Activated gamma-delta T cell treated with anti-CD3 and anti-CD28 coated beads, Interleukin-2, amount 50 U/mL, for 16 hours (primary cell): ENCODE results near the gene MYOZ3.
A peak's percentile ranks its signal among the peaks of the same experiment; 100 is the strongest.

Experiments
- DNase-seq: peaks from one replicate; pipeline ENCODE4 v3.0.0-alpha.2; 2020; ENCODE audit warnings: low read depth

Gene MYOZ3

DNA sequence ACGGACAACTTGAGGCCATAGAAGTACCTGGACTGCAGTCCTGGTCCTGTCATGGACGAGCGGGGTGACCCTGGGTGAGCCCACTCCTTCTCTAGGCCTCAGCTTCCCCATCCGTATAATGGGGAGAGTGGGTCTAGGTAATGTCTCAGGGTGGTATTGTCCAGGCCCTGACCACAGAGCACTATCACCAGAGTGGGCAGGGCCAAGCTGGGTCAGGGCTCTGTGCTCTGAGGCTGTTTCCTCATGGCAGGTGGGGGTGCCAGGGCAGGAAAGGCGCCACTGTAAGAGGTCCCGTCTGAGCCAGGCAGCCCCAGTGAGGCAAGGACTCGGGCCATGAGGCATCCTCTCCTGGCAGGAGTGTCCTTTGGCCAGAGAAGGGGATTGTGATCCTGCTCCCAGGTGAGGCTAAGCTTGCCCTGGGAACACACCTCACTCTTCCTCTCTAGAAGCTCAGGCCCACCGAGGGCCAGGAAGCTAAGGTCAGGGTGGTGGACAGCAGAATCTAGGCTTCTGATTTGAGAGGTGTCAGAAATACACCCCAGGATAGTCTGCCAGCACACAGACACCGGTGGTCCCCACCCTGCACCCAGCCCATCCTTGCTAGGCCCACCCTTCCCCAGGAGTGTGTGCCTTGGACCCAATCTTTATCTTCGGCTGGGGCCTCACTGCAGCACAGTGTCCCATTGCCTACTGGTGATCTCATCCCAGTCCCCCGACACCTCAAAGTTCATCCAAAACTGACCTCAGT lies 1.5 kb upstream of the MYOZ3 start:
- no peak for DNase-seq

DNA sequence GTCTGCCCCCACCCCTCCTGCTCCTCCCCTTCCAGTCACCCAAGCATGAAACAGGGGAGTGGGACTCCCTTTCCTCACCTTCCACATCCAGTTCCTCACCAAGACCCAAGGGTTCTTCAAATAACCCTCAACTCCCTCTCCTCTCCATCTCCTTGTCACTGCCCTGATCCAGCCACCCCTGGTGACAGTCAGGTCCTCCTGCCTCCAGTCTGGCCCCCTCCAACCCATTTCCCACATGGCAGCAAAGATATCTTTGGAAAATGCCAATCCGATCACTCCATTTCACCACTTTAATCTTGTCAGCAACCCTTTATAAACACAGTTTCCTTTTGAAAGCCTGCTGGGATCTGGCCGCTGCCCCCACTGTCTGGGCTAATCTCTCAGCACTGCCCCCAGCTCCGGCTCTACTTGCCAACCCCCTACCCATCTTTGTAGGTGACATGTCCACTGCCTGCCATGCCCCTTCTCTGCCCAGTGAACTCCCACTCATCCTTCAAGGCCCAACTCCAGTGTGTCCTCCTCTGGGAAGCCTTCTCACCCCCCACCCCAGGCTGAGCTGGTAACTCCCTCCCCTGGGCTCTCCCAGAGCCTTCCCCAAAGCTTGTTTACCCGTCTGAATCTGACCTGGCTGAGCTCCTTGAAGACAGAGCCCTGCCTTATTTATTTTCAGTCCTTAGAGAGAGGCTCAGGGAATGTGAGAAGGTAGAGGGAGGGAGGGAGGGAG lies 781 bp upstream of the MYOZ3 start:
- no peak for DNase-seq

DNA sequence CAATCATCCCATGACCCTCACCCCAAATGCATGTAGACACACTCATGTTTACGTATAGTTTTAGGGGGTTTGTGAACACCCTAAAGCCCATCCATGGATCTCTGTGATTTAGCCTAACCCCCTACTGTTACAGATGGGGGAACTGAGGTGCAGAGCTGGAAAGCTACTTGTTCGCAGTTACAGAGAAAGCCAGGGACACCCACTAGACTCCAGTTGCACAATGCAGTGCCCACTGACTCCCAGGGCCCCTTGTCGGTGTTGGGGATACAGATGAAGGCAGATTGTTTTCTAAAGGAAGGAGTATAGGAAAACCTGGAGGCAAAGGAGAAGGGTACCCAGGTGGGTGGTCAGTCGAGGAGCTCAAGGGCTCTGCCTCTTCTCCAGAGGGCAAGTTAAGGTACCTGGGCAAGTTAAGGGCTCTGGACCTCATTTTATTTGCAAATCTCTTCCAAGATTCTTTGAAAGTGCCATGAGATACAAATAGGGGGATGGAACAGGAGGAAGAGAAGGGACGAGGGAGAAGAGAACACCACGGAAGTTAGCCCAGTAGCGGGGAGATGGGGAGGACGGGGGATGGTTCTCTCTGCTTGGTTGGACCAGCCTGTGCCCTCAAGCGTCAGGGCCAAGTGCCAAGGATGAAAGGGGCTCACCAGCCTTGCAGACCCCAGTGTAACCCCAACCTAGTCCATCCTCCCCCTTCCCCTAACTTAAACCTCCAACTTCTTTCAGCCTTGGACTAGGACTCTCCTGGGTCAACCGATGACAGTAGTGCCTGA lies 958 bp downstream of the MYOZ3 start:
- no peak for DNase-seq

DNA sequence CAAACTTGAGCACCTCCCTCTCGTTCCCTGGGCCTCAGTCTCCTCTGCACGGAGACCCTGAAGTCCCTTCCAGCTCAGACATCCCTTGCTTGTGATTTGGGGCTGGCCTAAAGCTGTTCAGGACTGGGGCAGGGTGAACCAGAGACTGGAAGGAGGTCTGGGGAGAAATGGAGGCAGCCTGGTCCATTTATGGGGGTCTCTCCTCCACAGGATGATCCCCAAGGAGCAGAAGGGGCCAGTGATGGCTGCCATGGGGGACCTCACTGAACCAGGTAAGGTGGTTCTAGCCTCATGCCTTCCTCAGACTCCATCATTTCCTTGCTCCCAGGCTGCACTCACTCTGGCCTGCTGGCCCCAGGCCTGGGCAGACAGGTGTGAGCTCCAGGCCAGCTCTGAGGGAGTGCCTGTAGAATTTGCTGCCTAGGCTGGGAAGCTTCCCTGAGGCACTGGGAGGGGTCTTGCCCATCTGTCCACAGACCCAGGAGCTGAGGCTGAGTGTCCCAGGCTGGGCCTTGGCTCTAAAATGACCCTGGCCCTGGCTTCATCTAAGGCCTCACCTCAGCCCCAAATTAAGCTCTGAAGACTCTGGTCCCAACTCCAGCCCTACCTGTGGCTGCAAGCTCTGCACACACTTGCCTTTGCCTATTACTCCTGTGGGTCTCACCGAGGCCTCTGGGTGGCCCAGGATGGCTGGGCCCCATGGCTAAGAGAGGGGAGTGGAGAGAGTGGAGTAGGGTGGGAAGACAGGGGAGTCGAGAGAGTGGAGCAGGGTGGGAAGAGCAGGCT lies 1.9 kb downstream of the MYOZ3 start:
- no peak for DNase-seq

DNA sequence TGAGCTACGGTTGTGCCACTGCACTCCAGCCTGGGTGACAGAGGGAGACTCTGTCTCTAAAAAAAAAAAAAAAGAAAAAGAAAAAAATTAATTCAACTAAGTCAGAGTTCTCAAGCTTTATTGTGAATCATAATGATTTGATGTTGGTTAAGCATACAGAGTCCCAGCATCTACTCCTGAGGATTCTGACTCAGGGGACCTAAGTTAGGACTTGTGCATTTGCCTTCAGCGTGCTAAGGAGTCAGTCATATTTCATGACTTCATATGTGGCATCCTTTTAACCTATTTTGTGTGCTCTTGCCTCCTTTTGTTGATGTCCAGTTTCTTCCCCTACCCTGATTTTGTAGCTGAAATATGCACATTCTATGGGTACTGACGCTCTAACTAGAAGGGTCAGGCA lies 2.9 kb downstream of the MYOZ3 start:
- DNase-seq, result no peak

DNA sequence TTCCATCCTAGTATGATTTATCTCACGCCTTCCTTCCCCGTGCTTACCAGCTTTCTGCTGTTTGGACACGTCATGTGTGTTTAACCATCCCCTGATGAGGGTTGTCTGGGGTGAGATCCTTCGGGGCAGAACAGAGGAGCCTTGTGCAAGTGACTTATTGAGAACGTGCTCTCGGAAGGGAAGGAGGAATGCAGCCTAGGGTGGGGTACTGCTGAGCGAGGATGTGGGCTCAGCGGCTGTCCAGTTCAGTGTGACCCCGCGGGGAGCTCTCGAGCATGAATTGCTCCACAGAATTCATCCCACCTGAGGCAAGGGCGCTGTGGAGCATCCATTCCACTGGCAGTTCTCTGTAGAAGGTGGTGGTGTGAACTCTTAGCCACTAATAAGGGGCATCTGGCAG lies 4.0 kb downstream of the MYOZ3 start:
- DNase-seq, result no peak

DNA sequence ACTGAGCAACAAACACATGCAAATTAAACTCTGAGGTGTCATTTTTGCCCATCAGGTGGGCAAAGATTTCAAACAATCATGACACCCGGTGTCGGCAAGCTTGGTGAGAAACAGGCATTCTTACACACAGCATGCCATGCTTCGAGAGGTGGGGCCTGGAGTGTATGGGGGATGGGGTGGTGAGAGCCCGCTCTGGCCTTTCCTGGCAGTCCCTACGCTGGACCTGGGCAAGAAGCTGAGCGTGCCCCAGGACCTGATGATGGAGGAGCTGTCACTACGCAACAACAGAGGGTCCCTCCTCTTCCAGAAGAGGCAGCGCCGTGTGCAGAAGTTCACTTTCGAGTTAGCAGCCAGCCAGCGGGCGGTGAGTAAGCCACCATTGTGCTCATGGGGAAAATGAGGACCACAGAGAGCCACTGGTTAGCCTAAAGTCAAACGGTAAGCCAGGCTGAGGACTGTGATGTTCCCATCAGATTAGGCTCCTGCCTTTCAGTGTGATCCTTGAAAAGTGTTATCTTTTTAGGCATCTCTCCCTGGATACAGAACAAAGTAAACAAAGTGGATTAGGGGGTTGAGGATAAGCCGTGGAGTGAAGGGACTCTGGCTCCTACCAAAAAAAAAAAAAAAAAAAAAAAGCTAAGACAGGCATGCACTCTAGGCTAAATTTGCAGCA lies 9.4 kb downstream of the MYOZ3 start:
- no peak for DNase-seq

DNA sequence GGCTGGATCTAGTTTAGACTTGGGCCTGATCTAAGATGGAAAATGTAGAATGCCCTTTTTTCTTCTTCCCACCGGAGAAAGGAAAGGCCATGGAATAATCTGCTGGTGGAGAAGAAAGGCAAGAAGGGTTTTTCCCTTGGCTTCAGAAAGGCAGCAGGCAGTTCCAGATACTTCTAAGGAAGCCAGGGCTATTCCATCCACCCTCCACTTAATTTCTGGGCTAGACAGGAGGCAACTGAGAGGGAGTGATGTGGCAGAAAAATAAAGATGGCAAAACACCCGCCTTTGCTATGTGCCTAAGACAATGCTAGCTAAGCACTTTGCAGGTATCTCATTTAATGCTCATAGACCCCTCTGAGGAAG lies 9.9 kb downstream of the MYOZ3 start:
- DNase-seq, result no peak

DNA sequence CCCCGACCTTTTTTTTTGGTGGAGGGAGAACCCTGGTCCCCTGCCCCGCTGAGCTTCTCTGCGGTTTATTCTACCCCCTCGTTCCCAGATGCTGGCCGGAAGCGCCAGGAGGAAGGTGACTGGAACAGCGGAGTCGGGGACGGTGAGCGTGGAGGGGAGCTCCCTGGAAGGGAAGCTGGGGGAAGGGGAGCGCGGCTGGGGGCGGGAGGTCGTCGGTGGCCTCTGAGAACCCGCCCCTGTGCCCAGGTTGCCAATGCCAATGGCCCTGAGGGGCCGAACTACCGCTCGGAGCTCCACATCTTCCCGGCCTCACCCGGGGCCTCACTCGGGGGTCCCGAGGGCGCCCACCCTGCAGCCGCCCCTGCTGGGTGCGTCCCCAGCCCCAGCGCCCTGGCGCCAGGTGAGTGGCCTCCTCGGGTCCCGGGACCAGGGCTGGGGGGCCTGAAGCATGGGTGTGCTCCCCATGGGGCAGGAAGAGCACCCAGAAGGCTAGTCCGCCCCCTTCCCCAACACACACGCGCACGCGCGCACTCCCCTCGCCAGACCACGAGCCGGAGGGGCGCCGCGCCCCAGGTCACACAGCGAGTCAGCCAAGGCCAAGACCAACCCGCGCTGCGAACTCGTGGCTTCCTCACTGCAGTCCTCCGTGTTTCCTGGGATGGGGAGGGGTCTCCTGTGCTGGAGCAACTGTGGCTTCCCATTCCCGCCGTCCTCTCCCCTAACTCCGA lies 10.6 kb downstream of the MYOZ3 start:
- no peak for DNase-seq

DNA sequence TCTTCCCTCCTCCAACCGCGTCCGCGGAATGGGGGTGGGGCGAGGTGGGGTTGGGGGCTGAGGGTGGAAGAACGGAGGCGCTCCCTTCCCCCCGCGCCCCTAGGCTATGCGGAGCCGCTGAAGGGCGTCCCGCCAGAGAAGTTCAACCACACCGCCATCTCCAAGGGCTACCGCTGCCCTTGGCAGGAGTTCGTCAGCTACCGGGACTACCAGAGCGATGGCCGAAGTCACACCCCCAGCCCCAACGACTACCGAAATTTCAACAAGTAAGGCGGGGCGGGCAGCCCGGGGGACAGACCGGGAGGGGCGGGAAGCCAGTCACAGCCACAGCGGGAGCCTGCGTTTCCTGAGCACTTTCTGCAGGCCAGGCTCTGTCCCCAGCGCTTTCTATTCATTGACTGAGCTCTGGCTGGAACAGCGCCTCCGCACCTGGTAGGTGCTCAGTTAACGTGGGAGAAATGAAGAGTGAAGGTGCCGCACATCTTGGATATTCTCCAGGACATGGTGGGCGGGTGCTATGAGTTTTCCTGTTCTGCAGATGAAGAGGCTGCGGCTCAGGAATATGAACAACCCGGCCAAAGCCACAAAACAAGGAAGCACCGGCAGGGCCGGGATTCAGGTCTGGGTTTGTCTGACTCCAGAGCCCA lies 11.3 kb downstream of the MYOZ3 start:
- no peak for DNase-seq

DNA sequence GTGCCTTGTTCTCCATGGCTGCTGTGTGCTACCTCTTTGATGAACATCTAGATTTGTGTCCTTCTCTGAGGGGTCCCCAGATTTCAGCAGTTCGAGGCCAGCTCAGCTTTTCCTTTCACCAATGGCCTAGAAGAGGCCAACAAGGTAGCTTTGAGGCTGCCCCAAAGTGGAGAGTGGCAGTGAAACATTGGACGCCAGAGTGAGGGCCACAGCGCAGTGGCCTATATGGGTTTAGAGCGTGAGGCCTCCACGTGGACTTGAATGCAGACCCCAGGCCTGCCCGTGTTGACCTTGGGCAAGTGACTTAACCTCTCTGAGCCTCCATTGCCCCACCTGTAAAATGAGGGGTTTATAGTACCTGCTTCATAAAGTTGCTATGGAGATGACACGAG lies 11.8 kb downstream of the MYOZ3 start:
- DNase-seq, result no peak

DNA sequence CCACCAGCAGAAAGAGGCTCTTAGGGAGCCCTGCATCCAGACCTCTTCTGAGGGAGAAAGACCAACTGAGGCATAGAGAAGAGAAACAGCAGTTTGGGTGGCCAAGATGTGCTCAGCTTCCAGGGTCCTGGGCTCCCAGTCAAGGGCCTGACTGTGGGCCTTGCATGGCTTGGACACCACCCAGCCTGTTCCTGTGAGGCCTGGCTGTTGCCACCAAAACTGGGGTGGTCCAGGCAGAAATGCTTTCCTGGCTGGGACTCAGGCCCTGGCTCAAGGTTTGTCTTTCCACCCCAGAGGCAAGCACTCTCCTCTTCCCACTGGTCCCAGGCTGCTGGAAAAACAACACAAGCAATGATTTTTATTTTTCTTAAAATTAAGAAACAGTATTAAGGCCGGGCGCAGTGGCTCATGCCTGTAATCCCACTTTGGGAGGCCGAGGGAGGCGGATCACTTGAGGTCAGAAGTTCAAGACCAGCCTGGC lies 13.3 kb downstream of the MYOZ3 start:
- DNase-seq, result no peak

DNA sequence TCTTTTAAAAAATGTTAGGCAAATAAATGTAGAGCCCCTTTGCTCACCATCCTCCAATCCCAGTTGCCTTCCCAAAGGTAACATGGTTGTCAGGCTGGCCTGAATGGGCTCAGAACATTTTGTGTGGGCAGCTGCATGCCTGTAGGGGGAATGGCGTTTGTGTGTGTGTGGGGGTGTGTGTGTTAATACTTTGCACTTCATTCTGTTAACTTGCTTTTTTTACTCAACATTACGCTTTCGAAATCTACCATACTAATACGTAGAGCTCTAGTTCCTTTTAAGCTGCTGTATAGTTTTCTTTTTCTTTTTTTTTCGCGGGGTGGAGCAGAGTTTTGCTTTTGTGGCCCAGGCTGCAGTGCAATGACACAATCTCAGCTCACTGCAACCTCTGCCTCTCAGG lies 14.0 kb downstream of the MYOZ3 start:
- no peak for DNase-seq

DNA sequence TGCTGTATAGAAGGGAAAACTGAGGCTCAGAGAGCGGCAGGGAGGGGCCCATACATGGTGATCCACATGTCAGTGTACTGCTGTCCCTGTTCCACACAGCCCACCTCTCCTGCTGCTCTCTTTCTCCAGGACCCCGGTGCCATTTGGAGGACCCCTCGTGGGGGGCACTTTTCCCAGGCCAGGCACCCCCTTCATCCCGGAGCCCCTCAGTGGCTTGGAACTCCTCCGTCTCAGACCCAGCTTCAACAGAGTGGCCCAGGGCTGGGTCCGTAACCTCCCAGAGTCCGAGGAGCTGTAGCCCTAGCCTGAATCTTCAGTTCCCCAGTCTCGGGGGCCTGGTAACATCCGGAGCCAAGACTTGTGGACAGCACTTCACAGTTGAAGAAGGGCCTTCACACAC lies 15.5 kb downstream of the MYOZ3 start:
- DNase-seq, result no peak

DNA sequence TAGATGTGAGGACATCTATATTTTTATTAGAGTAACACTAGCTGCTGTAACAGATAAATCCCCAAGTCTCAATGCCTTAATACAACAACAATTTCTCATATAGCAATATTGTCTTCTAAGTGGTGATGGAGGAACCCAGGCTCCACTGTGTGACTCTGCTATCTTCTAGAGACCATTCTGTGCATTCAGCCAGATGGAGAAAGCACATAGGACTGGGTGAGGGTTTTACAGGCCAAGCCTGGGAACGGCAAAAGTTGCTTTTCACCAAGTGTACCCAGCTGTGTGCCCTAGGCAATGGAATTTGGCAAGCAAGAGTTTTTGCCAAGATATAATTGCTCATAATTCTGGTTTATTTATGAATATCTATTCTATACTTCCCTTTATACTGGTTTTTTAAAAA lies 28.1 kb downstream of the MYOZ3 start:
- DNase-seq, result no peak

DNA sequence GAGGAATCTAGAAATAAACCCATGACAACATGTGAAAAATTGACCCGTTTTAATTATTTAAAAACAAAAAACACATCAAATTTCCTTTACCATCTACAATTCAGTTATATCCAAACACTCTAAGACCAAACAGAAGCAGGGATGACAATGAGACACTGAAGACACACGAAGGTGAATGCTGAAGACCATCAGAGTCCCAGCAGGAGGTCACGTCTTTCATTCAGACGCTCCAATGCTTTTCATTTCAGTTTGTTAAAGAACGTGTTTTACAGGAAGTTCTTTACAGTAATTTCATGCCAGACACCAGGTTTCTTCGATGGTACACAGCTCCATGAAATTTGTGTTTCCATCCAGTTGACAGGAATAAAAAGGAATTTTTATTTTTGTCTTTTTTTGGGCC lies 29.7 kb downstream of the MYOZ3 start:
- DNase-seq, result no peak

DNA sequence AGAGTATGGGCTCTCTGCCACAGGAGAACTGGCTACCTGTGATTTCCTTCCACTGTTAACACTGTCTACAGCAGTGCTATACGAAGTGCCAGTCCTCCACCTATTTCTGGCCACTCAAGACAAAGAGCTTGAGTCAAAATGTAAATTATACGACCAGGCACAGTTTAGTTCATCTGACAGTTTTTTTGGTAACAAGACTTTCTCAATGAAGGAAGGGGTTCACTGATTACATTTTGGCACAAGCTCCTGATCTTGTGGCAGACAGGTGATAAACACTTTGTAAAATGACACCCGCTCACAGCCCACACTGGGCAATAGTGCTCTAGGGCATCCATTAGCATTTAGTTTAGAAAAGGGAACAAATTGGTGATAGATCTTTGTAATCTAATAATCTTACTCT lies 31.2 kb downstream of the MYOZ3 start:
- DNase-seq, result no peak

DNA sequence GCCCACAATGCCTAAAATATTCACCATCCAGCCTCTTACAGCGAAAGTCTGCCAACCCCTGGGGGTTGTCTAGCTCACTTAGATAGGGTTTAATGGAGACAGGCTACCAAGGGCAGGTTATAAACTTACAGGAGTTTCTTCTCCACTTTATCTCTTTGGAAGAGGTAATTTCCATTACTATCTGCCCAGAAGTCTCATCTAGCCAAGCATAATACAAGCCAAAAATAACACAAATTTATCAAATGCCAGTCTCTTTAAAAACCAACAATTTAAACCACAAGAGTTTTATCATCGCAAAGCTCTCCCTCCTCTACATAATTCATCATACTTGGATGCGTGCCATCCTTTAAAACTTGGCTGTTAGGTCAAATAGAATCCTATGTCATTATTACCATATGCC lies 33.6 kb downstream of the MYOZ3 start:
- no peak for DNase-seq

DNA sequence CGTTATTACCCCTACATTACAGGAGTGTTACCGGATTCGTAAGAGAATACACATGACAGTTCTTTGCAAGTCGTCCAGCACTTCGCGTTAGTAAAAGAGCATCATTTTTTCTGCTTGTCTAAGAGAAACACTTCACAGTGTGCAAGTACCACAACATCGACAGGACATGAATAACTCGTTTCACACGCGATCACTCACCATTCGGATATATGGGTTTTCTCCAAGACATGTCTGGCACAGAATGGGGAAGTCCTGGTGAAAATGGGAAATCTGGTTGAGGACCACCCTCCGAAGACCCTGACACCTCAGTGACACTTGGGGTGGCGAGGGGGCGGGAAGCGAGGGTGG lies 39.2 kb downstream of the MYOZ3 start:
- no peak for DNase-seq

DNA sequence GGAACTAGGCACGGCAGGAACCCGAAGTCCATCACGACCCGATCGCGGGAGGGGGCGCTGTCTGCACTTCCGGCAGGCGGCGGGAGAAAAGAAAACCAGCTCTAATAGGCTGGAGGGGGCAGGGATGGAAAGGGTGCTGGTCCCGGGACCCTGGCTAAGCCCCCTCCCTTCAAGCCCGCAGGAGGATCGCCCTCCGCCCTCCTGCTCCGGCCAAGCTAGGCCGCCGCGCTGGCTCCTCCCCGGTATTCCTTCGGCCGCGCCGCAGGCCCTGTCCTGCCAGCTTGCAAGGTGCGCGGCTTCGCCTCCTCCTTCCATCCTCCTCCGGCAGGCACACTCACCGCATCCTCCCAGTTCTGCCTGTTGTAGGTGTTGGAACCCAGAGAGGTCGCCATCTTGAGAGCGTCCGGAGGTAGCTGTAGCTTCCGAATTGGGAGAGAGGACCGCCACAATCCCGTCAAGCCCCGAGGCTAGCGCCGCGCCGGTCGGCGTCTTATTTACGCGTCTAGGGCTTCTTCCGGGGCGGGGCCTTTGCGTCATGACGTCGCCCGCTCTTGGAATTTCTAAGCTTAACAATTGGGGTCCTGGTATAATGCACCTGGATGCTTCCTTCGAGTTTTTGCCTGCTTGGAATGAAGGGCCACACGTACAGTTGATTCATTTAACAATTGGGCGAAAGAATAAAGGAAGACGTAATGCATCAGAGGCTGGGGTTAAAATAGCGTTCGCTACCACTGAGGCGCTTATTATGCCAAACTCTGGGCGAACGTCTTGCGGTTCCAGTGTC lies 39.7 kb downstream of the MYOZ3 start, which contains the start of gene RBM22:
RBM22 (minus strand) TSS at position 469 of the 784 bp plus-strand sequence; CDS start at position 392, 77 bp downstream.
- peak; percentile 84 for DNase-seq
